GM21367 (cell line): Measurements from ENCODE around the gene AKAP6.

ENCODE experiments used
- ATAC-seq: cut with Tn5 transposase; IDR thresholded peaks from one replicate; pipeline ENCODE4 v1.9.1; 2021; ENCODE audit not compliant: unreplicated experiment

AKAP6 gene

GRCh38 chr14:32847867-32848266, 518.8 kb downstream of the AKAP6 start:
- no peak for ATAC-seq

GRCh38 chr14:32865827-32866376, 536.8 kb downstream of the AKAP6 start:
- no peak for ATAC-seq

- ATAC-seq: no peak
Observed at GRCh38 chr14:32883188-32883587, 554.1 kb downstream of the AKAP6 start.
